Right forelimb (tissue), 1 donor: ENCODE data around the gene LTBP1.
A peak's percentile ranks its signal among the peaks of the same experiment; 100 is the strongest.

Source experiments
- DNase-seq: peaks from one replicate; pipeline ENCODE4 v3.0.0-alpha.2; 2018

The LTBP1 gene

DNA sequence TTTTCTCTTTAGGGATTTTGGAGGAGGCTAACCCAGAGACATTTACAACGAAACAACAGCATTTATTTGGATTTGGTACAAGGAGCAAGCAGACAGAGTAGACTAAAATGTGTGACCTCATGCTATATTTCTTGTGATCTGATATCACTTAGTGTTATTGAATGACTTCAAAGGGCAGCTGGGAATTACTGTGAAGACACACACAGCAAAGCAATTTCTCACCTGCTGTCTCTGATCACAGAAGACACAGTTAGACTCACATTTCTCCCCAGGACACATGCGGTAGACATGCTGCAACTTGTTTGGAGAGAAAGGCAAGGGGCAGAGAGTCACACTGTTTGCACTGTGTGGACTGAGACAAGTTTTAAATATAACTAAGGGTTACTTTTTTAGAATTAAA, 67.5 kb downstream of the LTBP1 start:
- no peak for DNase-seq

DNA sequence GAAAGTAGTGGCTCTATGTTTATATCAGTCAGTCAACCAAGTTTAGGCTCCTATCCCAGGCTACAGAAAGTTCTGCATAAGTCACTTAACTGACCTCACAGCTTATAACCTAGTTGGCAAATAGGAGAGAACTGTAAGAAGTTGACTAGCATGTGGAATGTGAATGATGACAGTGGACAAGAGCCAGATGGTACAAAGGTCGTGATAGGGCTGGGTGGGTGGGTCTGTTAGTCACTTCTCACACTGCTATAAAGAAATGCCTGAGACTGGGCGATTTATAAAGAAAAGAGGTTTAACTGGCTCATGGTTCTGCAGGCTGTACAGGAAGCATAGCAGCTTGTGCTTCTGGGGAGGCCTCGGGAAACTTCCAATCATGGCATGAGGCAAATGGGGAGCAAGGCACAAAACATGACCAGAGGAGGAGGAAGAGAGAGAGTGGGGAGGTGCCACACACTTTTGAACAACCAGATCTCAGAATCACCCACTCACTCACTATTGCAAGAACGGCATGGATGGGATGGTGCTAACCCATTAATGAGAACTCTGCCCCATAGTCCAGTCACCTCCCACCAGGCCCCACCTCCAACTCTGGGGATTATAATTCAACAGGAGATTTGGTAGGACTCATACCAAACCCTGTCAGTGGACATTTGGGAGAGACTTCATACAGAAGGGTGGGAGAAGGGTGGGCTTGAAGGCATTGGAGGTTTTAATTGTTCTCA, 68.8 kb downstream of the LTBP1 start:
- DNase-seq = no peak

DNA sequence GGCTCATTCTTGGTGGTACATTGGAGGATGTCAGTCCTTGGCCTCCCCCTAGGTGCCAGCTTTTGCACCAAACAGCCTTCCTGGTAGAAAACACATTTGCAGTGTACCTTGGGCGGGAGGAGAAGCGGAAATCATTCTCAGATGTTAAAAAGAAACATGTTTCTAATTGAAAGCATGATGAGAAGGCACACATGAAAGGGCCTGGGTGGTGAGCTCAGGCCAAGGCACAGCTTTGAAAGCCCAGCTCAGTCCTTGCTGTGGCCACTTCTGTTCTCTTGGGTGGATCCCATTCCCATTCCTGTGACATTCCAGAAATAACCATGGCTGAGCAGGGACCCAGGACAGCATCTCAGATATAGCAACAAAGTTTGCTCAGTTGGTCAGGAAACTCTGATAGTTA, 71.5 kb downstream of the LTBP1 start:
- no peak for DNase-seq

DNA sequence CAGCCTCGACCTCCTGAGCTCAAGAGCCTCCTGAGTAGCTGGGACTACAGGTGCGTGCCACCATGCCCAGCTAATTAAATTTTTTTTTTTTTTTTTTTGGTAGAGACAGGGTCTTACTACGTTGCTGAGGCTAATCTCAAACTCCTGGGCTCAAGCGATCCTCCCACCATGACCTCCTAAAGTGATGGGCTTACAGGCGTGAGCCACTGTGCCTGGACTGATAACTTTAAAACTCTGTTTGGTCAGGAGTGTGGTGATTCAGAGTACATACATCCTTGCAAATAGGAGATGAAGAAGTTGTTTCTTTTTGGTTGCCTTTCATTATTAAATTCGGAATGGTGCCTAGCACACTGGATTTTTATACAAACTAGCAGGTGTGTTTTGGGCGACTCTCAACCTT, 73.0 kb downstream of the LTBP1 start:
- DNase-seq = no peak

DNA sequence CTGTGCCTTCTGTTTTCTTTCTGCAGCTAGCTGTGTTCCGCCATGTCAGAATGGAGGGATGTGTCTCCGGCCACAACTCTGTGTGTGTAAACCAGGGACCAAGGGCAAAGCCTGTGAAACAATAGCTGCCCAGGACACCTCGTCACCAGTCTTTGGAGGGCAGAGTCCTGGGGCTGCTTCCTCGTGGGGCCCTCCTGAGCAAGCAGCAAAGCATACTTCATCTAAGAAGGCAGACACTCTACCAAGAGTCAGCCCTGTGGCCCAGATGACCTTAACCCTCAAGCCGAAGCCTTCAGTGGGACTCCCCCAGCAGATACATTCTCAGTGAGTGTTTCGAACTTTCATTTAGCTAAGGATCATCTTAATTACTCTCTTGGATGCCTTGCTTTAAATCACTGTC, 74.1 kb downstream of the LTBP1 start:
- DNase-seq = no peak

DNA sequence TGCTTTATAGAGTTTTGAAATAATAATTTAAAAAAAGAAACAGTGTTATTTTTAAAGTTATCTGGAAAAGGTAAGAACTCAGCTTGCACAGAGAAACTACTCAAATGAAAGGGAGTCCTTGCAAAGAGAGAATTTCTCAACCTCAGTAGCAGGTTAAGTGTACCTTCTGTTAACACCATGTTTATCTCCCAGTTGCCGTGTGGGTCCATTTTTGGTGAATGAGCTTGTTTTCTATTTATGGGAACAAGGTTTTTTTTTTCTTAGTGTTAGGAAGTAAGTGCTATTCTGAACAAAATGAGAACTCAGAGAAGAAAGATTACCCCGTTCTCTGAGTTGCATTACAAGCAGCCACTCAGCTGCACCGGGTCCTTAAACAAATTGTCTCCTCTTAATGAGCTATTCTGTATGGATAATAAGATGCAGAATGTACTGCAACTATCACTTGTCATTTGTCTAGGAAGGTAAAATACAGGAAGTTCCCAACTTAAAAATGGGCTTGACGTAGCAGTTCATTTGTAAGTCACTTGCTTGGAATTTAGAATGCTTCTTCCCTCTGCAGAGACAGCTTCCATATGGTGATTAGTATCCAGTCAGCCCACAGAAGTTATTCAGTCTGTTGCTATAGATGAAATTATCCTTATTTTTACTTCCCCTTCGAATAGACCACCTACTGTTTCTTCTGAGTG, 74.9 kb downstream of the LTBP1 start:
- DNase-seq = no peak

DNA sequence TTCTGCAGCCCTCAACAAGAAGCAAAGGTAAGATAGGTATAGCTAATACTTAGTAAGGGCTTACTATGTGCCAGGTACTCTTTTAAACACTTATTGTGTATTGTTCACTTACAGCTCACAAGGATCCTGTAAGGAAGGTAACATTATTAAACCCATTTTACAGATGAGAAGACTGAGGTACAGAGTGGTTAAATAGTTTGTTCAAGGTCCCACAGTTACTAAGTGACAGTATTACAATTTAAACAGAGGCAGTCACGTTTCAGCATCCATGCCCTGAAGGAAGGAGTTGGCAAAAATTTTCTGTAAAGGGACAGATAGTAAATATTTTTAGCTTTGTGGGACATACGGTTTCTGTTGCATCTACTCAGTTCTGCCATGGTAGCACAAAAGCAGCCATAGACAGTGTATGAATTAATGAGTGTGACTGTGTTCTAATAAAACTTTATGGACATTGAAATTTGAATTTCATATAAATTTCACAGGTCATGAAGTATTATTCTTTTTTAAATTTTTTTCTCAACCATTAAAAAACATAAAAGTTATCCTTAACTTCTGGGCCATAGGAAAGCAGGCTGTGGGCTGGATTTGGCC, 75.7 kb downstream of the LTBP1 start:
- DNase-seq = no peak

DNA sequence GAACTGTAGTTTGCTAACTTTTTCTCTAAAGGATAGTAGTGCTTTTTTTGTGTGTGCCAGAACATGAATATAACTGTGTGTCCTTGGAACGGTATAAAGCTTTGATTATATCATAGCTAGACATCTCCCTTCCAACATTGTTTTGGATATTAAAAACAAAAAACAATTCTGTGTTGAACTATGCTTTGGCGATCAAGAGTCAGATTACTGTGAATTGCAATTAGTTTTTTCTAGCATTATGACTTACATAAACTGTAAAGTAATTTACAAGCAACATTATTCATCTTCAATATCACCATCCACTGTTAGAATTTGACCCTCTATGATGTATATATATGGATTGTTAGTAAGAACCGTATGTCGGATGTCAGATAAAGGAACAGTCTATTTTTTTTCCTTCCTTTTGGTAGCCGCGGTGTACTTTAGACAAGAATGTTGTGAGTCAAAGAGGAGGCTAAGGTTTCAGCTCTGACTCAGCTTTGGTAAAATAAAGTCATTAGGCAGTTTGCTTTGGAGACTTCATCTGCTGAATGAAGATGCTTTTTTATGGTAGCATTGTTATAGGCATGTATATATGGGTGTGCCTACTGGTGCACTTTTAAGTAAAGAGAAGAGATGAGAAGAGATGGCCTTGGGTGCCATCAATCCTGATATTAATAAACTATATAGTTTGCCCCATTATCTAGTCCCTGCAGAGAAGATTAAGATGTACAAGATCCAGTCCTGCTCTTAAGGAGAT, 76.4 kb downstream of the LTBP1 start:
- no peak for DNase-seq

DNA sequence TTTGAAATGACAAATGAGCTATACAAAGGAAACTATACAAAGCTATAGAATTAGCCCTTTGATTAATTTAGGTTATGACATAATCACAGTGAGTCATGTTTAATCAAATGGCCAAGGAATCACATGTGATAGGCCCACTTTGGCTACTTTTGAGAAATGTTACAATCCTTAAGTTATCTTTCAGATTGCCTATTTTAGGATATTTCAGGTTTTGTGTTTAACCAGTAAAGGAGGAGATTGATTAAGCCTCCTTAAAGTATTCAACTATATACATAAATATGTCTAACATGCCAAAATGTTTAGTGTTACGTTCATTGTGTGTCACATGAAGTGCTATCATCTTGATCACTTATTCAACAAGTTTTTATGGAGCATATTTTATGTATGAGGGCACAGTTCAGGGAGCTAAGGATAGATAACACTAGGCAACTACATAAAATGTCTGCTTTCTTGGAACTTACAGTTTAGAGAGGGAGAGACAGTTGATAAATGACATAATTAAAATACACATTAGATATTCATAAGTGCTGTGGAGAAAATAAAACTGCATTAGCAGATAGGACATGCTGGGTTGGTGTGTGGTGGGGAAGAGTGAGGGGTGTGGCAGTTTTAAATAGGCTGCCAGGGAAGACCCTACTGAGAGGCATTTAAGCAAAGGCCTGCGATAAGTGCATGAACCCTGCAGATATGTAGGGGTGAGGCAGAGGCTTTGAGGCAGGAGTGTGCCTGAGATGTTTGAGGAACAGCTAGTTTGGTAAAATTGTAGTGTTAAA, 77.2 kb downstream of the LTBP1 start:
- no peak for DNase-seq

DNA sequence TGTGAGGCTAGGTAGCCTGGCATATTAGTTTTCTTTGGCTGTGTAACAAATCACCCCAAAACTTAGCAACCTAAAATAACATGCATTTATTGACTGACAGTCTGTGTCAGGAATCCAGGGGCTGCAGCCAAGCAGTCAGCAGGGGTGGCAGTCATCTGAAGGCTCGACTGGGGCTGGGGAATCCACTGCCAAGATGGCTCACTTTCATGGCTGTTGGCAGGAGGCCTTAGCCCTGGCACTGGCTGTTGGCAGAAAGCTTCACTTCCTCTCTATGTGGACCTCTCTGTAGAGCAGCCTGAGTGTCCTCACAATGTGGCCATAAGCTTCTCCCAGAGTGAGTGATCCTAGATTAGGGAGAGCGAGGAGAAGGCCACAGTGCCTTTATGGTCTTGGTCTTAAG, 78.0 kb downstream of the LTBP1 start:
- no peak for DNase-seq

DNA sequence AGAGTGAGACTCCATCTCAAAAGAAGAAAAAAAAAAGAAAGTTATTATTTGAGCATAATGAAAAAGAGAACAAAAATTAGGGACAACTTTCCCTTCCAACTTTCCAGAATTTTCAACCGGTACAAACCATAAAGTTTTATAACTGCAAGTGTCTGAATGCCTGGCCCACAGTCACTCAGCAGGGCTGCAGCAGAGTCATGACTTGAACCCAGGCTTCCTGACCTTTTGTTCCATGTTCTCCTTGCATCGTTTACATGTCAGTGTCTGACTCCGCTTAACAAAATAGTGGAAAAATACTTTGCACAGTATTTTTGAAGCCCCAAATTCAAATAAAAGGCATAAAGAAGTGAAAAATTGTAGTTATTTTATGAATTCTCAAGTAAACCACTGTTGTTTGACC, 82.7 kb downstream of the LTBP1 start:
- no peak for DNase-seq

DNA sequence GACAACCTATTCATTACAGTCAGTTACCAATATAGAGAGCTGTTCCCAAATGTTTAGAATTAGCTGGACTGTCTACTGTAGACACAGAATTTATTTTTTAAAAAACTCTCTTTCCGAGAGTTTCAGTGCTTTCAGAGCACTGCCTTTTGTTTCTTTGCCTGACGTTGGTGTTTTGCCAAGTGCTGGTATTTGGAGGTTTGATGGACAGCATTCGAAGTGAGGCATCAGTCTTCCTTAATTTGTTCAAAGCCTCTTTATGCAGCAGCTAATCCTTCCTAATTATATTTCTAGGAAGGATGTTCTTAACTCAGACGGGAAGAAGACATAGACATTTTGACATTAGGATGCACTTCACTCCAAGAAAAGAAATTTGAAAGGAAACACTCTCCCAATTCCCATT, 83.2 kb downstream of the LTBP1 start:
- DNase-seq = no peak

DNA sequence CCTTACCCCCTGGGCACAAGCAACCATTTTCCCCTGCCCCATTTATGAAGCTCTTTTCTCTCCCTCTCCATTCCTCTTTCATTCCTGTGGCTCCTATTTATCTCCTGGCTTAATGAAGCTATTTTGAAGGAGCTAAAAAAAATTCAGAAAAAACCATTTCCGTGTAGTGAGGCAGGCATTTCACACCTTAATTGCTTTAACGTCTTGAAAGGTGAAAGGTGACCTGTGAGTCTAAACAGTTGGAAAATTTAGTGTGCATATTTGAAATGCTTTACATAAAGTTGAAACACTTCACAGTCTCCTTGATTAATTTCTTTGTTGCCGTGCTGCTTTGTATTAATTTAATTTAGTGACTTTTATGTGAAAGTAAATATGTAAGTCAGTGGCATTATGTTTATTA, 83.6 kb downstream of the LTBP1 start:
- DNase-seq = no peak

DNA sequence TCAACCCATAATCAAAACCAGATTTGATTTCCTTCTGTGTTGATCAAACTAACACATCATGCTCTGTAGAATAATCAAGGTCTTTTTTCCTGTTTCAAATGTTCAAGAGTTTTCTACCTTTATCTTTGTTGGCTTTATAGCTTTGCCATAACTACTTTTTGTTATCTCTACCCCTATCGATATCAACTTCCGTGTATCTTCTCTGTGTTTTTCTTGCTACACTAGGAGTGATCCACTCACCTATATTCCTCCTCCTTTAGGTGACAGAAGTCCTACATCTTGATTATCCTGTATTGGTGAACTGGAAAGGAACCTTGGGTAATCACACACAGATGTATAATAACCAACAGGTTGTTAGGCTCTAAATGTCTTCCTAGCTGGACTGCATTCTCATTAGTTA, 85.5 kb downstream of the LTBP1 start:
- no peak for DNase-seq

DNA sequence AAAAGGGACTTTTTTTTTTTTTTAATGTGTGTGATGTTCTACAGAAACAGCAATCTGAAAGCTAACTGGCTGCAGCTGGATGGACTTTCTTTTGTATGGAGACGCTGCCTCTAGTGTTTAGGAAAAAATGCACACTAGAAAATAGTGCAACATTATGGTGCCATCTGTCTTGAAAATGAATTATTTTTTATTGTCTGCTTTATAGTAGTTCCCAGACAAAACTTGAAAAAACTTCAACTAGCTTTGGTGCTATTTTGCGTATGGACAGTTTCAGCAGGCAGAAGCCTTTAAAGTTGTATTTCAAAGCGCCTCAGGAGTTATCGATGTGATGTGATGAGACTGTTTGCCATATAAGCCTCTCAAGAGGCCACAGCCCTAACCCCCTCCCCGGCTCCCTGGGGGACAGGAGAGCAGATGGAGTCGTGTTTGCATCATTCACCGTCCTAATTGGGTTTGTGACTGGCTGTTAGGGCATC, 86.9 kb downstream of the LTBP1 start:
- DNase-seq = peak; percentile 54

DNA sequence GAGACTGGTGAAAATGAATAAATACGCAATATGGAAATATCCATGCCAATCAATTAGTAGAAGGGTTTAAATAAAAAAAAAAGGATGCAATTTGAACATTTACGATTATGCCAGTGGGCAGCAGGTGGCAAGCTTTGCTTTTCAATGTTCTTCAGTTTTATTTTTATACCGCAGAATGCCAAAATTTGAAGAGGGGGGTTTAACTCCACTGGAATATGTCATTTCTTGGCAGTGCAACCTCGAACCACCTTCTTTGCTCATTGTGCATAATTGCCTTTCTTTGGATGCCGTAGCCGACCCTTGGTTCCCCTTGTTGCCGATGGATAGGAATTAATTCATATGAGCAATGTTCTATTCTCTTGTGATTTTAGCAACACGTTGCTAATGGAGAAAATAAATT, 88.0 kb downstream of the LTBP1 start:
- peak; percentile 62 for DNase-seq

DNA sequence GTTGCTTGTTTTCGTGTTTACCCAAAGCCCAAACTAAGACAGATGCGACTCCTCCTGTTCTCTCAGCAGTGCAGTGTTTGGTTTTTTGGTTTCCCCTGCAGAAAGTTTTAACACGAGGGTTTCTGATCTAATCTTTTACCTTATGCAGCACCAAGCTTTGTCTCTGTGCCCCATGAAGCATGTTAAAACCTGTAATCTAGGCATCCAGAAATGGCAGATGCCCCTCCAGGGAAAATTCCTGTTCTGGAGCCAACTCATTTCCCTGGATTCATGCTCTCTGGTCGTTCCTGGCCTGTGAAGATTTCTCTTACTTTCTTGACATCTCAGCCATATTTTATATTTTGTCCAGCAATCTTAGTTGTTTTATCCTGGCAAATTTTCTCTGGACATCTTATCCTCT, 91.5 kb downstream of the LTBP1 start:
- DNase-seq = no peak

DNA sequence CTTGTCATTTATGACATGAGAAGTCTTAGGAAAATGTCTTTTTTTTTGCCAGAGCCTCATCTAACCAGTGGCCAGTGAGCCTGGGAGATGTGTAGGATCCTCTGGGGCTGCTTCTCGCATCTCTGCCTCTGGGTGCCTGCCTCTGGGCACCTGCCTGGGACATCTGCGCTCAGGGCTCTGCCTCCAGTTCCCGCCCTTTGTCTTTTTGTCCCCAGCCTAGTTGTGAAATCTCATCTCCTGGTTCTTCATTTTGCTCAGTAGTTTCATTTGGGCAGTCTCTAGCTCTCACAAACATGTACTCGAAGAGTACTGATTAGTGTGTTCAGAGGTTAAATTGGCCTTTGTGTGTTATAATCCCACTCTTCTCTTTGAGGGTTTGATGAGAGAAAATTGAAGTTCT, 92.0 kb downstream of the LTBP1 start:
- no peak for DNase-seq

DNA sequence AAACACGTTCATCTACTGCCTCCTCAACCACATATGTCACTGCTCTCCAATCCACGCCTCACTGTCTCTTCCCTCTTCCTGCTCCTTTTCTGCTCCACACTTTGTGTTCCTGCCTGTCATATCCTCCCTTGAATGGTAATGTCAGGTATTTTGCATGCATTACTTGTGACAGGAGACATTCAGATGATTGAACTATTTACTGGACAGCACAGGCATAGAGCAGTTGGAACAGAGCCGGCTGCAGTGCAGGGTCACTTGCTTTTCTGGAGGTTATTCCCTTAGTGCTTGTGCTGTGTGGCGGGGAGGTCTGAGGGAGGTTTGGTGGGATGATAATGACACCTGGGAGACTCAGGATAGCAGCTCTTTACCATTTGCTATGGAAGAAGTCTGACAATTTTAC, 93.8 kb downstream of the LTBP1 start:
- no peak for DNase-seq

DNA sequence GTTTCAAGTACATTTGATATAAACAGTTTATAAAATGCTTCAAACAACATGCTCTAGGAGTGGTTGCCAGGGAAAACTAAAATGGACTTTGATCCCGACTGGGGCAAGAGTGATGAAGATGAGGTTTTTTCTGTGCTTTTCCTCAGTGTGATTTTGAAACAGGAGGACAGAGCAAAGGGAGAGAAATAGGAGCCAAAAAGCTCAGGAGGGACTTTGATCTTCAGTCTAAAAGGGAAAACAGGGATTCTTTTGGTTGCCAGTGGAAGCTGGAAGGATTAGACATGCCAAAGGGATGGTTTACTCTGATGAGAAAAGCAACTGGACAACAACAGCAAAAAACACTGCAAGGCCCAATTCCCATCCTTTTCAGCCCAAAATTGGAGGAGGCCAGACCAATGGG, 95.5 kb downstream of the LTBP1 start:
- no peak for DNase-seq

DNA sequence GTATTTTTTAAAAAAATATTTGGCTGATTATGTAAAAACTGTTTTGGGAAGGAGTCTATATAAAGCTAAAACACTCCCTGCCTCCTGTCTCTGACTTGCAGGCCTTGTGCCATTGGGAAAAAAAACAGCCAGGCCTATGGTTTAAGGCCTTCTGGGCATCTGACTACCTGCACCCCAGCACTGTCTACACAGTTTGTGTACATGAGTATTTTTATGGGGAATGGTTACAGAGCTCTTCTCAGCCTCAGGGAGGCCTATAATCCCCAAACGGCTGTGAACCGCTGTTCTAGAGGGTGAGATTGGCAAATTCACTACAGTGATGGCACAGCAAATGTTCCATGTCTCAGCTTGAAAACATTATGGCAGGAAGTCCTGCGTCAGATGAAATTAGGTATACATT, 96.1 kb downstream of the LTBP1 start:
- no peak for DNase-seq

DNA sequence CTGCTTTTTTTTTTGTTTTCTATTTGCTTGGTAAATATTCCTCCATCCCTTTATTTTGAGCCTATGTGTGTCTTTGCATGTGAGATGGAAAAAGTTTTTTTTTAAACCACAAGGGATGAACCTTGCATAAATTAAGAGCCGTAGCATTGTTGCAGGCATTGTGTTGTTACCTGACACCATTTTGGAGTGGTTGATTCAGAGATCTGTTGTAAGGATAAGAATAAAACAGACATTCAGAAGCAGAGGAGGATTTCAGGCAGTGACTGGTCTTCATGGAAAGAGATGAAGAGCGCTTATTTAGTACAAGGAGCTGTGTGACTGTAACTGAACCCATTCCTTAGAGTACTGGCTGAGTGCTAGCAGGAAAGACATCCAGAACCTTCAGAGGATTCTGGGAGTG, 101.2 kb downstream of the LTBP1 start:
- no peak for DNase-seq
